Measurements from ENCODE around the gene ARID5B. TPM values are rescaled to one million over a fixed set of nuclear protein-coding genes. Genes with fewer than 3 reads are reported as not detected.

ARID5B gene
- total RNA-seq, 1 donor from 2014 or later: 81.9 TPM

- no peak for DNase-seq (ENCODE audit: low spot score)
These were observed 171.4 kb downstream of the ARID5B start for GRCh38 chr10:62072901-62073300.

DNA sequence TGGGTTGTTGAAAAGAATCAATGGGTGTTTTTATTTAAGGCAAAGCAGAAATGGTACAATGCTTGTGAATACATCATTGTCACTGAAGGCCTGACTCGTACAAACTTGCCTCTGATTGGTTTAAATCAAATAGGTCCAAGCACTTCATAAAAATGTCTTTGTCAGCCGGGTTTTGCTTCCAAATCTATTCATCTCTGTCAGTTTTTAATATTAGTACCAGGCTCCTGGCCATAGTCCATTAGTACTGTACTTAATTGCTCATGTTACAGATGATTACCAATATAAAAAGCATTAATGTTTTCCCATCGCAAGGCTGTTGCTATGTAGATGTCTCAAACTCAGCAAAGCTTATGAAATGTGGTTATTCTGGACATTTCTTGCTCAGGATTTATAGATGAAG is 171.9 kb downstream of the ARID5B start:
- peak; percentile 46 for DNase-seq (ENCODE audit: low spot score)

DNA sequence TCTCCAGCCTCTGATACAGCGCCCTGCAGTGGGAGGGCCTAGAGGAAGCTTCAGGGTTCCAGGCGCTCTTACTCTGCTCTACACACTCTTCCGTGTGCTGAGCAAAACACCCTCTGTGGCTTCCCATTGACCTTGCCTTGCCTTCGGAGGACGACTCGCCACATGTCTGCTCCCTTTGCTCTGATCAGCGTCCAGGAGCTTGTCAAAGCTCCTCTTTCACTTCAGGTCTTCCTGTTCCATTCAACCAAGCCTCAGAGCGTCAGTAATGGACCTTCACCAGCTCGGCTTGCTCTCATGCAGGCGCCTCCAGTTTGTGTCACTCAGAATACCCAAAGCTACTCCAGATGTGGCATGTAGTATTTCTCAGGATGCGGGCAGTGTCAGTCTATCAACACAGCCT is 173.9 kb downstream of the ARID5B start:
- no peak for DNase-seq (ENCODE audit: low spot score)

- no peak for DNase-seq (ENCODE audit: low spot score)
These were observed 174.4 kb downstream of the ARID5B start for GRCh38 chr10:62075912-62076311.

- DNase-seq (ENCODE audit: low spot score): peak; percentile 46
These were observed 175.4 kb downstream of the ARID5B start for GRCh38 chr10:62076891-62077290.

GRCh38 chr10:62077330-62078015 is 176.0 kb downstream of the ARID5B start:
- DNase-seq (ENCODE audit: low spot score): no peak

- DNase-seq (ENCODE audit: low spot score): no peak
These were observed 178.5 kb downstream of the ARID5B start for GRCh38 chr10:62079885-62080559.

DNA sequence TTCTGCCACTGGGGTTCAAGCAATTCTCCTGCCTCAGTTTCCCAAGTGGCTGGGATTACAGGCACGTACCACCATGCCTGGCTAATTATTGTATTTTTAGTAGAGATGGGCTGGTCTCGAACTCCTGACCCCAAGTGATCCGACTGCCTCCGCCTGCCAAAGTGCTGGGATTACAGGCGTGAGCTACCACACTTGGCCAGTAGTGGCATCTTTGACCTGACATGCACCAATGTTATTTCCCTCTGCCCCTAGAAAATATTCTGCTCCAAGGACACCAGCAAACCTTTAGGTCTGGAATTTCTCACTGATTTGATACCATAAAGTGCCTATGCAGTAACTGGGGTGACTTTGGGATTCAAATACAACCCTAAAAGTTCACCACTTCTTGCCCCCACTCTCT is 179.4 kb downstream of the ARID5B start:
- no peak for DNase-seq (ENCODE audit: low spot score)

GRCh38 chr10:62081341-62082270 is 180.1 kb downstream of the ARID5B start:
- DNase-seq (ENCODE audit: low spot score): peak; percentile 48

DNA sequence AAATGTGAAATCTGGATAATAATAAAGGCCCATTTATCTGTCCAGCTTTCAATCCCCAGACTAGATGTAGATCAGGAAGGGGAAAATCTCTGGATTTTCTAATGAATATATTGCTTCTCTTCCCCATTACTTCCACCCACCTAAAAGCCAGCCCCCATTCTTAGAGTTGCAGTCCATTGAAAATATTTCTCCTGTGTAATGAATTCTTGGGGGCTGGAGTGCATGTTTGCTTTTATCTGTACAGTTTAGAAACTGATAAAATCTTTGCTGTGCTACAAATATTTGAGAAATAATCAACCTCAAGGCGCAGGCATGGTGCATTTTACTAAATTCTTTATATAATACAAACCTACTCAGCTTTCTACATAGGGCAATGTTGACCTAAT is 180.8 kb downstream of the ARID5B start:
- peak; percentile 55 for DNase-seq (ENCODE audit: low spot score)

DNA sequence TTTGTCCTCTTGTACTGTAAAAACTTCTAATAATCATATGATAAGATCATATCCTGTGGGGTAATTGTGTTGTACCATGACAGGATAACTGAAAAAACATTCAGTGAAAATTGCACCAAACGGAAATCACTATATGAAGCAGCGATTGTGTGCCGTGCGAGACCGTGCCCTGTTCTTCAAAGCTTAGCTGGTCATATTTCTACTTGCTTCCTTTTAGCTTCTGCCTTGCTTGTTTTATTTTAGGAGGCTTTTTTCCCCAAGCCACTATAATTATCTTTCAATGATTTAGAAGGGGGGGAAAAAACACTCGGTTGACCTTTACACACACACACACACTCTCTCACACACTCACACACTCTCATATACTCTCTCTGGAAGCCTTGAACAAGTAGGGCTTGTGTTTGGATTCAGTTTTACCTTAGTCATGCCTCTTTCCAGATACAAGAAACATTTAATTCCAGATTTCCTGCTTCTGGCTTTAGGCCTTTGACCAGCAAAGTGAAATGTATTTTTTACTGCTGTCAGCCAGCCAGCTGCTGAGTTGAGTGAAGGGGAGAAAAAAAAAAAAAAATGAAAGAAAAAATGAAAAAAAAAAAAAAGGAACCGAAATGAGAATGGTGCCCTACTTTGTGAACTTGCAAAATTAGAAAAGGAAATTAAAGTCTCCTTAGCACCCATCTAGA is 181.4 kb downstream of the ARID5B start:
- DNase-seq (ENCODE audit: low spot score): peak; percentile 91

DNA sequence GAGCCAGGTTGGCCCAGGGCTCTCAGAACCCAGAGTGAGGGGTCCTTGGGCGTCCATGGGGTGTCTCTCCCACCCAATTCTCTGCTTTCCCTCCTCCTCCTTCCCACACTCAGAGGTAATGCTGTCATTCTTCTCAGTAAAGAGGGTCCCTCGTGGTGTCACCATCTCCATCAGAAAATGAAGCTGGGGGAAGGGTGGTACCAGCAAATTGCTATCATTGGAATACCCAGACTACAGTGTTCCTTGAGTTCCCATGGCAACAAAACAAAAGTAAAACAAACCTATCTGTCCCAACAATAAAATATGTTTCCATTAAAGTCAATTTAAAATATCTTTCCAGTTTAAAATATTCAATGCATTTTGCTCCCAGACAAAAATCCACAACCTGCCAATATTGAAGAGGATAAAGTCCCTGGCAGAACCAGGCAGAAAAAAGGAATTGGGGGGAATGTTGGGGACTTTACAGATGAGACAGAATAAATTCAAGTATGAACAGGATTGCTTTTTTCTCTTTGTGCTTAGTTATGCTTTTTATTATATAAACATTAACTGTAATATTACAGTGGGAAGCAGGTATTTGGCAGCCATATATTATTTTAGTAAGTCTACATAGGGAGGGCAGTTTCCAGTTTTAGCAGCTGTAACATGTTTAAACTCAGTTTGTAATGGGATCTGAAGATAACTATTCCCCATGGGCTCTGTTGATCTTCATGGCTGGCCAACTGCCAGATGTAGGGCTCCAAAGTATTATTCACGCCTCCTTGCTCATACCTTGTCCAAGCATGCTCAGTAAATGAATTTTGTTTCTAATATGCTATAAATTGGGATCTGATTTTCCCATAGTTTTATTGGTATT is 182.1 kb downstream of the ARID5B start:
- peak; percentile 90 for DNase-seq (ENCODE audit: low spot score)

- DNase-seq (ENCODE audit: low spot score): peak; percentile 62
These were observed 183.0 kb downstream of the ARID5B start for GRCh38 chr10:62084451-62084850.

DNA sequence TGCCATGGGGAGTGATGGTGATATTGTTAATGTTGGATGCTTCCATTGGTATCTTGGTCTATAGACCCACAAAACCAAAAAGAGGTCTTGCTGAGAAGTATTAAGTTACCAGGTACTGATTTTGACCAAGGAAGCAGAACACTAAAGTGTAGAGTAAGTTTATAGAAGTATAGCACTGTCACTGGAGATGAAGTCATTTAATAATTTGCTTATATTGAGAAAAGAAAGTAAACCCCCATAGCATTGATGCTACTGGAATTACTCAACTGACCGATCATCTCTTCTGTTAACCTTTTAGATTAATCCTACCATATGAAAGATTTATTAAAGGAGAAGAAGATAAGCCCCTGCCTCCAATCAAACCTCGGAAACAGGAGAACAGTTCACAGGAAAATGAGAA is 183.9 kb downstream of the ARID5B start:
- no peak for DNase-seq (ENCODE audit: low spot score)

DNA sequence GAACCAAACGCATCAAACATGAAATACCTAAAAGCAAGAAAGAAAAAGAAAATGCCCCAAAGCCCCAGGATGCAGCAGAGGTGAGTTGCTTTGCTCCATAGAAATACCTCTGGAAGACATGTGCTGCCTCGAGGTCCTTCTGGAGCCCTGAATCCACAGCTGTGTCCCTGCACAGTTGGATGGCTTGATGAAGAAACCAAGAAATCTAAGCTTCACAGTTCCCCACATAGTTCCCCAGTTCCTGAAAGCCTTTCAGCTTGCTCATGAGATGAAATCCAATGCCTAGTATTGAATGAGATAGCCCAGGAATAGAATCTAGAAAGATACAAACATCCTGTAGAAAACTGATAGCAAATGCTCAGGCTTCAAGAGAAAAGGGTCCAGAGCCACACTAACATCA is 184.3 kb downstream of the ARID5B start:
- DNase-seq (ENCODE audit: low spot score): no peak

GRCh38 chr10:62087329-62087728 is 185.8 kb downstream of the ARID5B start:
- no peak for DNase-seq (ENCODE audit: low spot score)

DNA sequence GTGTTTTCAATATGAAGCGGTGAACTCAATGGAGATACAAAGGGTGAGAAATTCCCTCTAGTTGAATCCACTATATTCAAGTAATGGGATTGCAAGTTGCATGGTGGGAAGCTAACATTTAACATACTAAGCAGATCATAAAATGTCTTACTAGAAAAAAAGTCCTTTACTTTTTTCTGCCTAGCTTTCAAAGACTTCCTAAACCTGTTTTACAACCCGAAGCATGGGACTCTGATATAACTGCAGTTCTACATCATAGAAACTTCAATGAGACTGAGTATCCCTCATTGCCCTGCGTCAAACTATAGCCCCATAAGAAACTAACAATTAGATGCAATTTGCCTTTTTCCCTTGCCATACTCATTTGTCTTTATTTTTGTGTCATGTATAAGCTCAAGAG is 187.3 kb downstream of the ARID5B start:
- peak; percentile 42 for DNase-seq (ENCODE audit: low spot score)

- peak; percentile 64 for DNase-seq (ENCODE audit: low spot score)
These were observed 191.0 kb downstream of the ARID5B start for GRCh38 chr10:62092301-62093030.

GRCh38 chr10:62093863-62094291 is 192.4 kb downstream of the ARID5B start:
- DNase-seq (ENCODE audit: low spot score): peak; percentile 91
